Neutrophil (primary cell): ENCODE results near the gene SPEM2.

Source experiments
- H3K27ac ChIP-seq: fragments of 200-600 bp; sonication (generic); 2 replicates; pipeline ENCODE4 v1.5.1; 2016; ENCODE audit warnings: mild to moderate bottlenecking, moderate library complexity
- H3K27me3 ChIP-seq: fragments of 200-600 bp; sonication (generic); 2 replicates; pipeline ENCODE4 v1.6.0; 2016; ENCODE audit warnings: mild to moderate bottlenecking
- H3K36me3 ChIP-seq: fragments of 200-600 bp; sonication (generic); 2 replicates; pipeline ENCODE4 v1.5.1; 2017
- H3K4me1 ChIP-seq, 2 experiments: fragments of 200-600 bp in 1 of 2; sonication (generic) in 1 of 2; 1 replicate in 1 of 2; 2 replicates in 1 of 2; pipeline versions ENCODE4 v1.5.1 to v1.6.1; 2013 to 2016; ENCODE audit warnings: low read depth in 1 of 2, low read length in 1 of 2, mild to moderate bottlenecking in 1 of 2, moderate library complexity in 1 of 2; ENCODE audit not compliant: control insufficient read depth in 1 of 2, insufficient read depth in 1 of 2
- H3K4me3 ChIP-seq, 2 experiments: fragments of 200-600 bp in 1 of 2; sonication (generic) in 1 of 2; 1 replicate in 1 of 2; 2 replicates in 1 of 2; pipeline ENCODE4 v1.5.1; 2013 to 2016; ENCODE audit warnings: low read depth in 1 of 2, low read length in 1 of 2, mild to moderate bottlenecking in 1 of 2, moderate library complexity in 1 of 2
- H3K9me3 ChIP-seq: fragments of 200-600 bp; sonication (generic); 2 replicates; pipeline ENCODE4 v1.5.1; 2016
- TF ChIP-seq, protein P1 (sequence below): fragments of 200-600 bp; sonication (generic); IDR thresholded peaks from 2 replicates; pipeline ENCODE4 v1.5.1; 2016; ENCODE audit warnings: antibody characterized with exemption

The SPEM2 gene

DNA sequence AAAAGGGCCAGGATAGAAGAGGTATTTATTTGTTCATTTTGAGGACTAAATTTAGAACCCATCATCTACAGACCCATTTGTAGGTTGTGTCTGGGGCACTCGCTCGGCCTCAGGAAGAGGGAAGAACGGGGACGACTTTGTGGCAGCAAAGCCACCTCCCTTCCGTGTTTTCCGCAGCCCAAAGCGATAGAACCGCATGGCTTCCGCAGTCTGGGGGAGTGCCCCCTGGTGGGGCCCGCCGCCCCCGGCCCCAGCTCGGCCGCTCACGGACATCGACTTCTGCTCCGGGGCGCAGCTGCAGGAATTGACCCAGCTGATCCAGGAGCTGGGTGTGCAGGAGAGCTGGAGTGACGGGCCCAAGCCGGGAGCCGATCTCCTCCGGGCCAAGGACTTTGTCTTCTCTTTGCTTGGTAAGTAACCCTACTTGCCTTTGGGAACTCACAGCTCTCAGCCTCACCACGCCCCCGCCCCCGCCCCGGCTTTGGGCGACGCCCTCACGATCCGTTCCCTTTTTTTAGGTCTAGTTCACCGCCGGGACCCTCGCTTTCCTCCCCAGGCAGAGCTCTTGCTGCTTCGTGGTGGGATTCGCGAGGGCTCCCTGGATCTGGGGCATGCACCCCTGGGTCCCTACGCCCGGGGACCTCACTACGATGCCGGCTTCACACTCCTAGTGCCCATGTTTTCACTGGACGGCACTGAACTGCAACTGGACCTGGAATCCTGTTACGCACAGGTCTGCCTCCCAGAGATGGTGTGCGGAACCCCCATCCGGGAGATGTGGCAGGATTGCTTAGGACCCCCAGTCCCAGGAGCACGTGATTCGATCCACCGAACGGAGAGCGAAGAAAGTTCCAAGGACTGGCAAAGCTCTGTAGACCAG lies 10.5 kb downstream of the SPEM2 start:
- peak overlapping the region; percentile 72 for H3K27ac ChIP-seq
- H3K27me3 ChIP-seq: peaks cover 42% of the 10 kb centered on the region
- H3K9me3 ChIP-seq: no peaks in the 10 kb centered on the region
- peak overlapping the region; percentile 58 to 75 for H3K4me3 ChIP-seq
- H3K36me3 ChIP-seq: no peaks in the 10 kb centered on the region
- H3K4me1 ChIP-seq: peaks cover 50 to 60% of the 10 kb centered on the region in 2 experiments
- TF ChIP-seq, protein P1, sequence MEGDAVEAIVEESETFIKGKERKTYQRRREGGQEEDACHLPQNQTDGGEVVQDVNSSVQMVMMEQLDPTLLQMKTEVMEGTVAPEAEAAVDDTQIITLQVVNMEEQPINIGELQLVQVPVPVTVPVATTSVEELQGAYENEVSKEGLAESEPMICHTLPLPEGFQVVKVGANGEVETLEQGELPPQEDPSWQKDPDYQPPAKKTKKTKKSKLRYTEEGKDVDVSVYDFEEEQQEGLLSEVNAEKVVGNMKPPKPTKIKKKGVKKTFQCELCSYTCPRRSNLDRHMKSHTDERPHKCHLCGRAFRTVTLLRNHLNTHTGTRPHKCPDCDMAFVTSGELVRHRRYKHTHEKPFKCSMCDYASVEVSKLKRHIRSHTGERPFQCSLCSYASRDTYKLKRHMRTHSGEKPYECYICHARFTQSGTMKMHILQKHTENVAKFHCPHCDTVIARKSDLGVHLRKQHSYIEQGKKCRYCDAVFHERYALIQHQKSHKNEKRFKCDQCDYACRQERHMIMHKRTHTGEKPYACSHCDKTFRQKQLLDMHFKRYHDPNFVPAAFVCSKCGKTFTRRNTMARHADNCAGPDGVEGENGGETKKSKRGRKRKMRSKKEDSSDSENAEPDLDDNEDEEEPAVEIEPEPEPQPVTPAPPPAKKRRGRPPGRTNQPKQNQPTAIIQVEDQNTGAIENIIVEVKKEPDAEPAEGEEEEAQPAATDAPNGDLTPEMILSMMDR: no peak

DNA sequence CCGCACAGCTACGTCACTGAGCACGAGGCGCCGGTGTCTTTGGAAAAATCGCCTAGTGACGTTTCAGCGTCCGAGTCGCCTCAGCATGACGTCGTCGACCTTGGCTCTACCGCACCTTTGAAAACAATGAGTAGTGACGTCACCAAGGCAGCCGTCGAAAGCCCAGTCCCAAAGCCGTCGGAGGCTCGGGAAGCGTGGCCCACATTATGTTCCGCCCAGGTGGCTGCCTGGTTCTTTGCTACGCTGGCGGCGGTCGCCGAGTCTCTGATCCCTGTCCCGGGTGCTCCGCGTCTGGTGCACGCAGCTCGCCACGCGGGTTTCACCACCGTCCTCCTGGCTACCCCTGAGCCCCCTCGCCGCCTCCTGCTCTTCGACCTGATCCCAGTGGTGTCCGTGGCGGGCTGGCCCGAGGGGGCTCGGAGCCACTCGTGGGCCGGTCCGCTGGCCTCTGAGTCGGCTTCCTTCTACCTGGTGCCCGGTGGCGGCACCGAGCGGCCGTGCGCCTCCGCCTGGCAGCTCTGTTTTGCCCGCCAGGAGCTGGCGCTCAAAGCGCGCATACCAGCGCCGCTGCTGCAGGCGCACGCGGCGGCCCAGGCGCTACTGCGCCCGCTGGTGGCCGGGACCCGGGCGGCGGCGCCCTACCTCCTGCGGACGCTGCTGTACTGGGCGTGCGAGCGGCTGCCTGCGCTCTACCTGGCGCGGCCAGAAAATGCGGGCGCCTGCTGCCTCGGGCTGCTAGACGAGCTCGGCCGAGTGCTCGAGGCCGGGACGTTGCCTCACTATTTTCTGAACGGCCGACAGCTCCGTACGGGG lies 11.3 kb downstream of the SPEM2 start:
- Histone ChIP-seq H3K4me1 (peaks cover 50 to 61% of the 10 kb centered on the region in 2 experiments), H3K27ac (peak overlapping the region; percentile 72), H3K36me3 (no peaks in the 10 kb centered on the region), H3K27me3 (peaks cover 51% of the 10 kb centered on the region), H3K9me3 (no peaks in the 10 kb centered on the region), H3K4me3 (peak overlapping the region; percentile 58 to 75)
- TF ChIP-seq, protein P1: peak; percentile 82

DNA sequence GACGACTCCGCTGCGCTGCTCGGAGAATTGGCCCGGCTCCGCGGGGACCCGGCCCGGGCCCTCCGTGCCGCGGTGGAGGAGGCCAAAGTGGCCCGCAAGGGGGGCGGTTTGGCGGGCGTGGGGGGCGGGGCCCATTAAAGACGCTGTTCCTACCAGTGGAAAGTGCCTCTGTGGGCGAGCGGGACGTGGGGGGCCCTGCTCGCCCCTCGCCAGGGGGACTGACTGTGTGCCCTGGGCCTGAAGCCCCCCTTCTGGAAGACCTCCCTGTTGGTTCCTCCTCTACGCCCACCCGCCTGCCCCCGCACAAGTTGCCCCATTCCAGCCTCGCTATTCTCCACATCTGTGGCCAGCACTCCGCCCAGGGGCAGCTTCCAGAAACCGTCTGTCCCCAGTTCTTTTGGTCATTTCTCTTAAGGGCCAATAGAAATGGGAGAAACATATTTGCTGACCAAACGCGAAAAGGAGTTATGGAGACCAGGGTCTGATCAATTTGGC lies 12.0 kb downstream of the SPEM2 start:
- H3K27me3 ChIP-seq: peaks cover 57% of the 10 kb centered on the region
- peaks cover 50 to 61% of the 10 kb centered on the region in 2 experiments for H3K4me1 ChIP-seq
- H3K27ac ChIP-seq: peak overlapping the region; percentile 72
- H3K4me3 ChIP-seq: peak overlapping the region; percentile 58 to 75
- no peaks in the 10 kb centered on the region for H3K9me3 ChIP-seq
- no peaks in the 10 kb centered on the region for H3K36me3 ChIP-seq
- TF ChIP-seq, protein P1: no peak

DNA sequence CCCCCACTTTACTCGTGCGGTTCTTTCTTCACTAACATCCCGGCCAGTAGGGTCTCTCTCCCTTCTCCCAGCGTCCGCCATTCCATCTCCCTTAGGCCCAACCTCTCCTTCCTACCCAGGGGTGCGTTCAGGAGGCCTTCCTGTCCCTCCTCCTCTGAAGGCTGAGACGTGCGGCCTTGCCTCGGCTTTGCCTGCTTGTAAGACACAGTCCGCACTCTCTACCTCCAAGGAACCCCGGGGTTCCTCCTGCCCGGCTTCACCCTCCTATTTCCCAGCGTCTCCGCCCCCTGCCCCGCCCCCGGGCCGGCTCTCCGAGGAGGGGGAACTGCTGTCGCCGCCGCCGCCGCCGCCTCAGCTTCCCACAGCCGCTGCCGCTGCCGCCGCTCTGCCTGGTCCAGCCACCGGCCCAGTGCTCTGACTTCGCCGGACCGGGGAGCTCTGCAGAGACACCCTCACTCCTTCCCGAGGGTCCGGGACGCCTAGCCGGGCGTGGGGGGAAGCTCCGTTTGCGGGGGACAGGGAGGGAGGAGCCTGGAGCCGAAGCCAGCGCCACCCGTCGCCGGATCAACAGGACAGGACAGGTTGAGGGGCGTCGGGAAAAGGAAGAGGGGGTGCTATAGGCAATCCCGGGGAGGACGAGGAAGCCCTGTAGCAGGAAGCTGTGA lies 12.7 kb downstream of the SPEM2 start:
- peaks cover 64% of the 10 kb centered on the region for H3K27me3 ChIP-seq
- H3K4me3 ChIP-seq: peak overlapping the region; percentile 58 to 75
- H3K4me1 ChIP-seq: peaks cover 50 to 61% of the 10 kb centered on the region in 2 experiments
- no peaks in the 10 kb centered on the region for H3K9me3 ChIP-seq
- H3K27ac ChIP-seq: peak overlapping the region; percentile 63
- TF ChIP-seq, protein P1: peak; percentile 47
- no peaks in the 10 kb centered on the region for H3K36me3 ChIP-seq
